ENCODE measurements around the gene ZAR1L.

The ZAR1L gene

GRCh38 chr13:32282096-32282711 lies 33.0 kb downstream of the ZAR1L start:
- TF ChIP-seq GATA1 (IDR thresholded peaks at IDR 0.05; ENCODE audit: low read depth, low read length) = no peak
- TF ChIP-seq POLR2A (IDR thresholded peaks at IDR 0.05; ENCODE audit: low read length) = no peak
- DNase-seq = no peak

- DNase-seq = no peak
- TF ChIP-seq GATA1 (IDR thresholded peaks at IDR 0.05; ENCODE audit: low read depth, low read length) = no peak
- TF ChIP-seq POLR2A (IDR thresholded peaks at IDR 0.05; ENCODE audit: low read length) = no peak
Observed at GRCh38 chr13:32281096-32281495, 34.1 kb downstream of the ZAR1L start.

- TF ChIP-seq GATA1 (IDR thresholded peaks at IDR 0.05; ENCODE audit: low read depth, low read length) = no peak
- no peak for TF ChIP-seq POLR2A (IDR thresholded peaks at IDR 0.05; ENCODE audit: low read length)
- DNase-seq = no peak
Observed at GRCh38 chr13:32278426-32278825, 36.7 kb downstream of the ZAR1L start.

- DNase-seq = no peak
- TF ChIP-seq POLR2A (IDR thresholded peaks at IDR 0.05; ENCODE audit: low read length) = no peak
- no peak for TF ChIP-seq GATA1 (IDR thresholded peaks at IDR 0.05; ENCODE audit: low read depth, low read length)
Observed at GRCh38 chr13:32277839-32278238, 37.3 kb downstream of the ZAR1L start.

- DNase-seq = no peak
- TF ChIP-seq GATA1 (IDR thresholded peaks at IDR 0.05; ENCODE audit: low read depth, low read length) = no peak
- TF ChIP-seq POLR2A (IDR thresholded peaks at IDR 0.05; ENCODE audit: low read length) = no peak
Observed at GRCh38 chr13:32272021-32272683, 43.0 kb downstream of the ZAR1L start.

- DNase-seq = peak in 1 of 2 experiments; percentile 3
- TF ChIP-seq POLR2A (IDR thresholded peaks at IDR 0.05; ENCODE audit: low read length) (no peak), GATA1 (IDR thresholded peaks at IDR 0.05; ENCODE audit: low read depth, low read length) (no peak)
Observed at GRCh38 chr13:32267836-32268439, 47.2 kb downstream of the ZAR1L start.

- TF ChIP-seq POLR2A (IDR thresholded peaks at IDR 0.05; ENCODE audit: low read length) (no peak), GATA1 (IDR thresholded peaks at IDR 0.05; ENCODE audit: low read depth, low read length) (no peak)
- DNase-seq = no peak
Observed at GRCh38 chr13:32266130-32266529, 49.0 kb downstream of the ZAR1L start.

- TF ChIP-seq GATA1 (IDR thresholded peaks at IDR 0.05; ENCODE audit: low read depth, low read length) = no peak
- TF ChIP-seq POLR2A (IDR thresholded peaks at IDR 0.05; ENCODE audit: low read length) = no peak
- DNase-seq = no peak
Observed at GRCh38 chr13:32265726-32266125, 49.4 kb downstream of the ZAR1L start.

- TF ChIP-seq GATA1 (IDR thresholded peaks at IDR 0.05; ENCODE audit: low read depth, low read length) (no peak), POLR2A (IDR thresholded peaks at IDR 0.05; ENCODE audit: low read length) (no peak)
- no peak for DNase-seq
Observed at GRCh38 chr13:32264407-32264806, 50.8 kb downstream of the ZAR1L start.

GRCh38 chr13:32262619-32263018 lies 52.5 kb downstream of the ZAR1L start:
- no peak for DNase-seq
- TF ChIP-seq POLR2A (IDR thresholded peaks at IDR 0.05; ENCODE audit: low read length) (no peak), GATA1 (IDR thresholded peaks at IDR 0.05; ENCODE audit: low read depth, low read length) (no peak)

GRCh38 chr13:32262165-32262564 lies 53.0 kb downstream of the ZAR1L start:
- no peak for DNase-seq
- no peak for TF ChIP-seq POLR2A (IDR thresholded peaks at IDR 0.05; ENCODE audit: low read length)
- TF ChIP-seq GATA1 (IDR thresholded peaks at IDR 0.05; ENCODE audit: low read depth, low read length) = no peak

- TF ChIP-seq POLR2A (IDR thresholded peaks at IDR 0.05; ENCODE audit: low read length) (no peak), GATA1 (IDR thresholded peaks at IDR 0.05; ENCODE audit: low read depth, low read length) (no peak)
- DNase-seq = peak; percentile 18 to 41
Observed at GRCh38 chr13:32261567-32261966, 53.6 kb downstream of the ZAR1L start.

GRCh38 chr13:32259116-32259515 lies 56.0 kb downstream of the ZAR1L start:
- no peak for DNase-seq
- TF ChIP-seq GATA1 (IDR thresholded peaks at IDR 0.05; ENCODE audit: low read depth, low read length) = no peak
- TF ChIP-seq POLR2A (IDR thresholded peaks at IDR 0.05; ENCODE audit: low read length) = no peak

GRCh38 chr13:32257649-32258048 lies 57.5 kb downstream of the ZAR1L start:
- no peak for DNase-seq
- no peak for TF ChIP-seq POLR2A (IDR thresholded peaks at IDR 0.05; ENCODE audit: low read length)
- TF ChIP-seq GATA1 (IDR thresholded peaks at IDR 0.05; ENCODE audit: low read depth, low read length) = no peak

GRCh38 chr13:32256243-32256642 lies 58.9 kb downstream of the ZAR1L start:
- TF ChIP-seq POLR2A (IDR thresholded peaks at IDR 0.05; ENCODE audit: low read length) = no peak
- TF ChIP-seq GATA1 (IDR thresholded peaks at IDR 0.05; ENCODE audit: low read depth, low read length) = no peak
- no peak for DNase-seq
